HG02970 (cell line): Measurements from ENCODE around the gene PLEKHG5.

Source experiments
- ATAC-seq: cut with Tn5 transposase; IDR thresholded peaks from one replicate; pipeline ENCODE4 v1.9.1; 2021; ENCODE audit warnings: mild to moderate bottlenecking, moderate library complexity, moderate number of reproducible peaks; ENCODE audit not compliant: unreplicated experiment, low FRiP score

PLEKHG5 gene, protein sequence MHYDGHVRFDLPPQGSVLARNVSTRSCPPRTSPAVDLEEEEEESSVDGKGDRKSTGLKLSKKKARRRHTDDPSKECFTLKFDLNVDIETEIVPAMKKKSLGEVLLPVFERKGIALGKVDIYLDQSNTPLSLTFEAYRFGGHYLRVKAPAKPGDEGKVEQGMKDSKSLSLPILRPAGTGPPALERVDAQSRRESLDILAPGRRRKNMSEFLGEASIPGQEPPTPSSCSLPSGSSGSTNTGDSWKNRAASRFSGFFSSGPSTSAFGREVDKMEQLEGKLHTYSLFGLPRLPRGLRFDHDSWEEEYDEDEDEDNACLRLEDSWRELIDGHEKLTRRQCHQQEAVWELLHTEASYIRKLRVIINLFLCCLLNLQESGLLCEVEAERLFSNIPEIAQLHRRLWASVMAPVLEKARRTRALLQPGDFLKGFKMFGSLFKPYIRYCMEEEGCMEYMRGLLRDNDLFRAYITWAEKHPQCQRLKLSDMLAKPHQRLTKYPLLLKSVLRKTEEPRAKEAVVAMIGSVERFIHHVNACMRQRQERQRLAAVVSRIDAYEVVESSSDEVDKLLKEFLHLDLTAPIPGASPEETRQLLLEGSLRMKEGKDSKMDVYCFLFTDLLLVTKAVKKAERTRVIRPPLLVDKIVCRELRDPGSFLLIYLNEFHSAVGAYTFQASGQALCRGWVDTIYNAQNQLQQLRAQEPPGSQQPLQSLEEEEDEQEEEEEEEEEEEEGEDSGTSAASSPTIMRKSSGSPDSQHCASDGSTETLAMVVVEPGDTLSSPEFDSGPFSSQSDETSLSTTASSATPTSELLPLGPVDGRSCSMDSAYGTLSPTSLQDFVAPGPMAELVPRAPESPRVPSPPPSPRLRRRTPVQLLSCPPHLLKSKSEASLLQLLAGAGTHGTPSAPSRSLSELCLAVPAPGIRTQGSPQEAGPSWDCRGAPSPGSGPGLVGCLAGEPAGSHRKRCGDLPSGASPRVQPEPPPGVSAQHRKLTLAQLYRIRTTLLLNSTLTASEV

DNA sequence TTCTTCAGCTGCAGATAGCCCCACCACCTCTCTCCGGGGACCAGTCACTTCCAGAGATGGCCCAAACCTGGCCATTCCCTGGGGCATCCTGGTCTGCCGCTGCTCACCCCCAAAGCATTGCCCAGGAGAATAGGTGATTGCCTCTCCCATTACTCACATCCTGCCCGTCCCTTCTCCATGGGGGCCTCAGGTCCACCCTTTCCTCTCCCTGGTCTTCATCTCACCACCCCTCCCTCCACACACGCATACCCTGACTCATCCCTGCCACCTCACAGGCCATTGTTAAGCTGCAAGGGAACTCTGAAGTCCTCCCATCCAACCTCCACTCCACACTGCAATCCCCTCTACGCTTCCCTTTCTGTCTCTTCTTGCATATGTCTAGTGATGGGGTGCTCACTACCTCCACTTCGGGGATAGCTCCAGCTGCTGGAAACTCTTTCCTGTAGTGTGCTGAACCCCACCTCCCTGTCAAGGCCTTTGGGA, at the start of gene PLEKHG5:
Gene PLEKHG5, minus strand, starts transcription at position 188 of the 483 bp plus-strand sequence. CDS start 14,096 bp downstream, outside the sequence.
- ATAC-seq, result no peak

GRCh38 chr1:6538956-6539355, 47.5 kb upstream of the PLEKHG5 start:
- ATAC-seq, result no peak

DNA sequence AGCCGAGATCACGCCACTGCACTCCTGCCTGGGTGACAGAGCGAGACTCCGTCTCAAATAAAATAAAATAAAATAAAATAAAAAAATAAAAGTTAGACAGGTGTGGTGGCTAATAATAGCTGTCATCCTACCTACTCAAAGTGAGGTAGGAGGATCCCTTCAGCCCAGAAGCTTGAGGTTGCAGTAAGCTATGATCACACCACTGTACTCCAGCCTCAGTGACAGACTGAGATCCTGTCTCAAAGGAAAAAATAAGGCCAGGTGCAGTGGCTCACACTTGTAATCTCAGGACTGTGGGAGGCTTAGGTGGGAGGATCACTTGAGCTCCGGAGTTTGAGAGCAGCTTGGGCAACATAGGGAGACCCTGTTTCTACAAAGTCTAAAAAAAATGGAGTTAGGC, 44.8 kb upstream of the PLEKHG5 start:
- no peak for ATAC-seq

- no peak for ATAC-seq
Observed at GRCh38 chr1:6535214-6535613, 43.7 kb upstream of the PLEKHG5 start.

GRCh38 chr1:6534248-6534822, 42.9 kb upstream of the PLEKHG5 start:
- ATAC-seq, result no peak

DNA sequence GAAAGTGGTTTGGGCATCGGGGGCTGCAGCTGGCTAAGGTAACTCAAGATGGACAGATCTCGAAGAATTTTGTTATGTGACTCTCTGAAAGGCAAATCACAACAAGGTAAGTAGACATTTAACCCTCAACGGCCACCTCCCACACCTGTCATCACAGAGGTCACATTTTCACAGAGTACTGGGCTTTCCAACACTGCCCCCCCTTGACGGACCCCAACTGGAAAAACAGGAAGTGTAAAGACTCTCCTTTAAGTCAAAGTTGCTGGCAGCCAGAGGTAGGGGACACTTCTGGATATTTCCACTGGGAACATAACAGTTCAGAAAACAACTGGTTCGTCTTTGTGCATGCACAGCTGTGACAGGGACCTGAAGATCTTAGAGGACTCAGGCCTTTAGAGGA, 40.5 kb upstream of the PLEKHG5 start:
- no peak for ATAC-seq

DNA sequence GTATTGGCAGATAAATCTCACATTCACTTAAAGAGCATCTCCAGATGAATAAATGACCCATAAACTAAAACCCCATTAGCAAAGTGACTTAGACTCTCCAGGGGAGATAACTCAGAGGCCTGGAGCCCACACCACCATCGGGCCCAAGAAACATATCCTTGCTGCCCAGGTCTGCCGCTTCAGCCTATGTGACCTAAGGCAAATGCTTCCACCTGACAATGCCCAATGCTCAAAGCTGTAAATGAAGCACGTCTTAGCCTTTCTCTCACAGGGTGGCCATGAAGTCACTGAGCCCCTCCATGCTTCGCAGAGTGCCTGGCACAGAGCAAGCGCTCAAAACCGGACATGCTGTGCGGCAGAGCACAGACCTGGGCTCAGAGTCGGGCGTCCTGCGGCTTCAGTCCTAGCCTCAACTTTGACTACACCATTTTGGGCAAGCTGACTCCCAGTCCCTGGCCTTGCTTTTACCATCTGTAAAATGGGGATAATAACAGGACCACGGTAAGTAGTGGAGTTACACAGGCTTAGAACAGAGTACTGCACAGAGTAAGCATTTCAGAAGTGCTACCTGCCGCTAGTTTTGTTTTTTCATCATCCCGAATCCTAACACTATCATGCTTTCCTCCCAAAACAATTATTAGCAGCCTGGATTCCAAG, 39.2 kb upstream of the PLEKHG5 start:
- ATAC-seq, result no peak

GRCh38 chr1:6528492-6528891, 37.0 kb upstream of the PLEKHG5 start:
- ATAC-seq, result no peak

GRCh38 chr1:6526316-6526715, 34.8 kb upstream of the PLEKHG5 start:
- ATAC-seq, result no peak

- ATAC-seq, result no peak
Observed at GRCh38 chr1:6523566-6523965, 32.1 kb upstream of the PLEKHG5 start.

GRCh38 chr1:6521536-6521935, 30.1 kb upstream of the PLEKHG5 start:
- no peak for ATAC-seq

DNA sequence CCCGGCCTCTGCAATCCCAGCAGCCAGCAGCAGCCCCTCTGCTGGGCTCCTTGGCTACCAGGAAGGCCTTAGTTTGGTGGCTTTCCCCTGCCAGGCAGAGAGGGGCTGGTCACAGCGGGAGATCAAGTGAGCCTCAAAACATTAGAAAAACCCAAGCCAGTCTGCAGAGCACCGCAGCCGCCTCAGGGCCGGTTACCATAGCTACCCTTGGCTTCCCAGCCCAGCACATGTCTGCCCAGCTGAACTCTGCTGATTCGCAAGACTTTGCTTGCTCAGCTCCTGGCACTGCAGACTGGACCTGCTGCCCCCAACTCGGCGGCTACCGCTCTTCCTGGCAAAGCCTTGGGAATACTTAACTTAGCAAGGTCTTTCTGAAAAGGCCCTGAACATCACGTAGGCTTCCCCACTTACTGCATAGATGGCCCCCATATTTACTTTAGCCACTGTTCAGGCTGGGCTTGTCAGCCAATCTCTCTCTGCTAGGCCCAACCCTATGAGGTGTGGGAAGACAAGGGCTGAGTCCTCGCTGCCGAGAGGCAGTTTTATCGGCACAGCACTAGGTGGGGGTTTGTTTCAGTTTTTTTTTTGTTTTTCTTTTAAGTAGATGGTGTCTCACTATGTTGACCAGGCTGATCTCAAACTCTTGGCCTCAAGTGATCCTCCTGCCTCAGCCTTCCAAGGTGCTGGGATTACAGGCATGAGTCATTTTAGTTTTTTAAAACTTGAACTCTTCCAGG, 28.6 kb upstream of the PLEKHG5 start:
- ATAC-seq, result no peak

- no peak for ATAC-seq
Observed at GRCh38 chr1:6519491-6519934, 28.0 kb upstream of the PLEKHG5 start.

DNA sequence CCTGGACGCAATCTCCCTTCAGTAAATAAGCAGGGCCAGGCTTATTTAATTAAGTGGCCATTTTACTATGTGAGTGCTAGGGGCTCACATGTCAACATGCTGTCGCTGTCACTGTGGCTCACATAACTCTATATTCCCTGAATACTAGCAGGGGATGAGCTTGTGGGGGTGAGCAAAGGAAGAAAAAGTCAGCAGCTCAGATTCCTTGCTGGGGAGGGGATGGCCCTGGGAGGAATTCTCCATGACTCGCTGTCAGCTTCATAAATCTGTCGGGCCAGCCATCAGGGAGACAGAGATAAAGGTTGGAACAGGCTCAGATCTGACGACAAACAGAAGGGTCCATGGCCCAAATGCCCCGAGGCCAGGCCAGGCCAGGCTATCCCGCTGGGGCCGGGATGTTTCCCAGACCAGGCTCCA, 26.0 kb upstream of the PLEKHG5 start:
- no peak for ATAC-seq

DNA sequence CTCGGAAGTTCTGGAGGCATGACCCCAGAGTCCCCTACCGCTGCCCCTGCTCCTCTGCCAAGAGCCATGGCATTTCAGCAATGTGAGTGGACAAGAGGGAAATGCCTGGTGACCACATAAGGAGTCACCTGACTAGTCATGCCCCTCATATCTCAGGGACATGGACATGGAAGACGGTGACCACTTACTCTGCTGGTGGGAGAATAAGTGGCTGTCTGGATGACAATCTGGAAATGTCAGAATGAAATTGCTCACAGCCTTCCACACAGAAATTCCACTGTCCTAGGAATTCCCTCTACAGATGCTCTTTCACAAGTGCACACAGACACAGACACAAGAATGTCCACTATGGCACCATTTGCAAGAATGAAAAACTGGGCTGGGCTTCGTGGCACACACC, 24.3 kb upstream of the PLEKHG5 start:
- ATAC-seq, result no peak

- no peak for ATAC-seq
Observed at GRCh38 chr1:6513320-6513801, 21.9 kb upstream of the PLEKHG5 start.

DNA sequence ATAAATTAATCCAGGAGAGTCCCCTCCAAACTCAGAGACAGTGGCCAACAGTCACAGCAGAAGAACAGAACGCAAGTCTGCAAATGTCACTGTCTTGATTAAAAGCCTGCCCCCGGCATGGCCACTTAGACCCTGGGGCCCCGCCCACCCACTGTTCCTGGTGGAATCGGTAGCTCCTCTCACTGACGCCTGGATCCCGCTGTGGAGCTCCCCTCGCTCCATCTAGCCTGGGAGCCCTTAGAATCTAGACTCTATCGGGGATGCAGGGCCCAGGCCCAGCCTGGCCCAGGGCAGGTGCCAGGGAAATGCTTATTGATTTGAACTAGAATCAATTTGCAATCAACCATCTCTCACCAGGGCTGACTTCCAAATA, 21.4 kb upstream of the PLEKHG5 start:
- ATAC-seq, result no peak

- ATAC-seq, result no peak
Observed at GRCh38 chr1:6512245-6512907, 20.9 kb upstream of the PLEKHG5 start.
